Activated naive CD4-positive, alpha-beta T cell treated with anti-CD3 and anti-CD28 coated beads, Interleukin-2, amount 50 U/mL, for 72 hours (primary cell): ENCODE data around the gene SLC2A14. TPM values are rescaled to one million over a fixed set of nuclear protein-coding genes. Genes with fewer than 3 reads are reported as not detected.
"Not testable (repeated sequence)": the region's sequence is repeated elsewhere in the genome, so short reads cannot be mapped to it uniquely, and the experiment has no call there.

ENCODE experiments used
- ATAC-seq, 2 donors: fragments of 150-1000 bp; cut with Tn5 transposase; 2 replicates each; pipeline ENCODE4 v1.10.0; 2021; ENCODE audit warnings: mild to moderate bottlenecking in 2 of 2, moderate library complexity in 2 of 2
- DNase-seq, 2 donors: peaks; one replicate each; pipeline ENCODE4 v3.0.0; 2021 to 2022; ENCODE audit warnings: low spot score in 2 of 2
- H3K27ac Mint-ChIP-seq, 2 donors: one replicate each; pipeline ENCODE4 v1.8.0; 2022; ENCODE audit warnings: mild to moderate bottlenecking in 2 of 2, mixed read lengths in 2 of 2
- H3K36me3 Mint-ChIP-seq, 2 donors: one replicate each; pipeline ENCODE4 v1.8.0; 2022; ENCODE audit warnings: mixed read lengths in 2 of 2
- H3K9me3 Mint-ChIP-seq, 2 donors: one replicate each; pipeline ENCODE4 v1.8.0; 2022; ENCODE audit warnings: mixed read lengths in 2 of 2
- total RNA-seq, 2 donors: library from RNA; stranded (reverse); gene quantifications; one replicate each; pipeline ENCODE4 v1.2.3, GENCODE V29; 2022

SLC2A14 gene
- total RNA-seq, 2 donors from 2014 or later: 0.09 to 4.6 TPM

DNA sequence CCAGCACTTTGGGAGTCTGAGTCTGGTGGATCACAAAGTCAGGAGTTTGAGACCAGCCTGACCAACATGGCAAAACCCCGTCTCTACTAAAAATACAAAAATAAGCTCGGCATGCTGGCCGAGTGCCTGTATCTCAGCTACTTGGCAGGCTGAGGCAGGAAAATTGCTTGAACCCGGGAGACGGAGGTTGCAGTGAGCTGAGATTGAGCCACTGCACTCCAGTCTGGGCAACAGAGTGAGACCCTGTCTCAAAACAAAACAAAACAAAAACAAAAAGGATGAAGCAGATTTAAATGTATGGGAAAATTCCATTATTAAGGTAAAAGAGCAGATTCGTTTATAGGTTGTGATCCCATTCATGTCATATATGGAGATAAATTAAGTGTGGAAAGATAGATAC is 66.4 kb downstream of the SLC2A14 start:
- ATAC-seq, H3K9me3 Mint-ChIP-seq, H3K27ac Mint-ChIP-seq, H3K36me3 Mint-ChIP-seq, DNase-seq: not testable (repeated sequence)

DNA sequence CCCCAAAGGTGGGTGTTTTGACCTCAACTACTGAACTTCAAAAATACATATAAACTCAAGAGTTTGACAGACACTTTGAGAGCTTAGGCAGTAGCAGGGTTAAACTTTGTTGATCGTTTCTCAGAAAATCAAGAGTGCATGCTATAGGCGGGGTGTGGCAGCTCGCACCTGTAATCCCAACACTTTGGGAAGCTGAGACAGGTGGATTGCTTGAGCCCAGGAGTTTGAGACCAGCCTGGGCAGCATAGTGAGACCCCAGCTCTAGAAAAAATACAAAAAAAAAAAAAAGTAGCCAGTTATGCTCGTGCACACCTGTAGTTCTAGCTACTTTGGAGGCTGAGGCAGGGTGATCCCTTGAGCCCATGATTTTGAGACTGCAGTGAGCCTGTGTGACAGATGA is 71.3 kb downstream of the SLC2A14 start:
- H3K9me3 Mint-ChIP-seq: no peaks in the 10 kb centered on the region
- H3K36me3 Mint-ChIP-seq: no peaks in the 10 kb centered on the region
- DNase-seq (no peak), ATAC-seq (no peak)
- H3K27ac Mint-ChIP-seq: no peak overlapping the region

DNA sequence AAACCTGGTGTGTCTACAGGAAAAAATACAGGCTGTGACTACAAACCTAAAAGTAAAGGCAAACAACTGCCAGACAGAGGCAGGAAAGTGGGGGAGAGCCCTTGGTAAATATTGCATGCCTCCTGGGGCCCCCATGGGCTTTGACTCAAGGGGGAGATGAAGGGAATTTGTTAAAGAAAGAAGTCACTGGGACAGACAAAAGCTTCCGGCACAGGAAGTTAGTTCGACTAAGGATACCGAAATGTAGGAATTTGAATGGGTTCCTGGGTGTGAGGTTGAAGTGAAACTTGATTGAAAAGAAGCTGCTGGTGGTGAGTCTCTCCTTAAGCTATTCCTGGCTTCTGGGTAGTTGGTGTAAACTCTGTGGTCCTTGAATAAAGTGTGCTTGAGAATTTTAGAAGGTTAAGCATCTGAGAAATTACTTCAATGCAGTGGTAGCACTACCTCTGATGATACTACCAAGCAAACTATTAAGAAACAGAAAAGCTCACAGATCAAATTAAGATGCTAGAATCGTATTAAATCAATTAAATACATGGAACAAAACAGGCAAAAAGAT is 73.9 kb downstream of the SLC2A14 start:
- H3K36me3 Mint-ChIP-seq, H3K27ac Mint-ChIP-seq, DNase-seq, H3K9me3 Mint-ChIP-seq, ATAC-seq: not testable (repeated sequence)

DNA sequence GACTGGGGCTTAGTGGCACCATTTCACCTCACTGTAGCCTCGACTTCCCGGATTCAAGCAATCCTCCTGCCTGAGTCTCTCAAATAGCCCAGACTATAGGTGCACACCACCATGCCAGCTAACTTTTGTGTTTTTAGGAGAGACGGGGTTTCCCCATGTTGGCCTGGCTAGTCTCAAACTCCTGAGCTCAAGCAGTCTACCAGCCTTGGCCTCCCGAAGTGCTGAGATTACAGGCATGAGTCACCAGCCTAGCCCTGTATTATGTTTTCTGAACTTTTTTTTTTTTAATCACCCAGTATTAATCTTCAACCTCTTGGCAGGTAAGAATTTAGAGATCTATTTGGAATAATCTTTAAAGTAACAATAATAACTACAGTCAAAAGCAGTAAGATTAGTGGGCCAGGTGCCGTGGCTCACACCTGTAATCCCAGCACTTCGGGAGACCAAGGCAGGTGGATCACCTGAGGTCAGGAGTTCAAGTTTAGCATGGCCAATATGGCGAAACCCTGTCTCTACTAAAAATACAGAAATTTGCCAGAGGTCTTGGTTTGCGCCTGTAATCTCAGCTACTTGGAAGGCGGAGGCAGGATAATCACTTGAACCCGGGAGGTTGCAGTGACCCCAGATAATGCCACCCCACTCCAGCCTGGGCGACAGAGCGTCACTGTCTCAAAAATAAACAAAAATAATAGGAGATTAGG is 74.9 kb downstream of the SLC2A14 start:
- H3K27ac Mint-ChIP-seq: no peak overlapping the region
- H3K36me3 Mint-ChIP-seq: no peaks in the 10 kb centered on the region
- no peaks in the 10 kb centered on the region for H3K9me3 Mint-ChIP-seq
- no peak for DNase-seq
- ATAC-seq: no peak

DNA sequence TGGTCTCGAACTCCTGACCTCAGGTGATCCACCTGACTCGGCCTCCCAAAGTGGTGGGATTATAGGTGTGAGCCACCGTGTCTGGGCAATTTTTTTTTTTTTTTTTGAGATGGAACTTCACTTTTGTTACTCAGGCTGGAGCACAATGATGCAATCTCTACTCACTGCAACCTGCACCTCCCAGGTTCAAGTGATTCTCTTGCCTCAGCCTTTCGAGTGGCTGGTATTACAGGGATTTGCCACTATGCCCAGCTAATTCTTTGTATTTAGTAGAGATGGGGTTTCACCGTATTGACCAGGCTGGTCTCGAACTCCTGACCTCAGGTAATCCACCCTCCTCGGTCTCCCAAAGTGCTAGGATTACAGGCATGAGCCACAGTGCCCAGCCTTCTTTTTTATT is 75.4 kb downstream of the SLC2A14 start:
- H3K9me3 Mint-ChIP-seq, H3K27ac Mint-ChIP-seq, DNase-seq, ATAC-seq, H3K36me3 Mint-ChIP-seq: not testable (repeated sequence)

DNA sequence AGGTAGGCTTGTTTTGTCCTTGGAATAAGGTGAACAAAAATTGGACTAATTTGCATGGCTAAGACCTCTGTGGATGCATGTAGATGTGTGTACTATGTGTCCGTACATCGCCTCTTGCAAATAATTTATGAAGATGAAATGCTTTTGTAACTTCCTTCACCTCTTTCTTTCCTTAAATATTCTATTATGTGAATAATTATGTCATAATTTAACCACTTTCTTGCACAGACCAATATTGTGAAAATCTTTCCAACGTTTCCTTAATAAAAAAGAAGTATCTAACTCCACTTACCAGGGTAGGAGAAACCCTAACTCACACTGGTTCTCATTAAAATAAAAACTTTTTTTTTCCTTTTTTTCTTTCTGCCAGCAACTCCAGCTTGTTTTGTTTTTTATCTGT is 79.5 kb downstream of the SLC2A14 start:
- DNase-seq (no peak), ATAC-seq (no peak)
- H3K27ac Mint-ChIP-seq: no peak overlapping the region
- no peaks in the 10 kb centered on the region for H3K9me3 Mint-ChIP-seq
- no peaks in the 10 kb centered on the region for H3K36me3 Mint-ChIP-seq

DNA sequence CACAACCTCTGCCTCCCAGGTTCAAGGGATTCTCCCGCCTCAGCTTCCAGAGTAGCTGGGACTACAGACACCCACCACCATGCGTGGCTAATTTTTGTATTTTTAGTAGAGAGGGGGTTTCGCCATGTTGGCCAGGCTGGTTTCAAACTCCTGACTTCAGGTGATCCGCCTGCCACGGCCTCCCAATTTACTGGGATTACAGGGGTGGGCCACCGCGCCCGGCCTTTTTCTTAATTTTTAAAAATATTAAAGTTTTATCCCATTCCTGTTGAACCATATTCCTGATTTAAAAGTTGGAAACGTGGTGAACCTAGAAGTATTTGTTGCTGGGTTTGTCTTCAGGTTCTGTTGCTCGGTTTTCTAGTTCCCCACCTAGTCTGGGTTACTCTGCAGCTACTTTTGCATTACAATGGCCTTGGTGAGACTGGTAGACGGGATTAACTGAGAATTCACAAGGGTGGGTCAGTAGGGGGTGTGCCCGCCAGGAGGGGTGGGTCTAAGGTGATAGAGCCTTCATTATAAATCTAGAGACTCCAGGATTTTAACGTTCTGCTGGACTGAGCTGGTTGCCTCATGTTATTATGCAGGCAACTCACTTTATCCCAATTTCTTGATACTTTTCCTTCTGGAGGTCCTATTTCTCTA is 83.7 kb downstream of the SLC2A14 start, which contains the start of gene NANOG:
Gene NANOG, plus strand, starts transcription at position 519 of the 645 bp plus-strand sequence. CDS start 213 bp downstream, outside the sequence.
- not testable (repeated sequence) for DNase-seq, H3K27ac Mint-ChIP-seq, ATAC-seq, H3K9me3 Mint-ChIP-seq, H3K36me3 Mint-ChIP-seq

DNA sequence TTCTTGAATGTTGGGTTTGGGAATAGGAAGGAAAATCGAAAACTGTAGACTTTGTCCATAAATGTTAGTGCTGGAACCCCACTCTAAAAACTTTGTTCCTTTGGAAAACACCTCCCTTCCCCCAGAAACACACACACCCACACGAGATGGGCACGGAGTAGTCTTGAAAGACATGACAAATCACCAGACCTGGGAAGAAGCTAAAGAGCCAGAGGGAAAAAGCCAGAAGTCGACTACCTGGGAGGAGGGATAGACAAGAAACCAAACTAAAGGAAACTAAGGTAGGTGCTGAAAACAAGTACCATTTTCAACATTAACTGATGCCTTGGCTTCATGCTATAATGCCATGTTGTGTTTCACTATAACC is 84.4 kb downstream of the SLC2A14 start:
- no peak for DNase-seq
- Mint-ChIP-seq H3K9me3 (no peaks in the 10 kb centered on the region), H3K36me3 (no peaks in the 10 kb centered on the region), H3K27ac (no peak overlapping the region)
- ATAC-seq: no peak

DNA sequence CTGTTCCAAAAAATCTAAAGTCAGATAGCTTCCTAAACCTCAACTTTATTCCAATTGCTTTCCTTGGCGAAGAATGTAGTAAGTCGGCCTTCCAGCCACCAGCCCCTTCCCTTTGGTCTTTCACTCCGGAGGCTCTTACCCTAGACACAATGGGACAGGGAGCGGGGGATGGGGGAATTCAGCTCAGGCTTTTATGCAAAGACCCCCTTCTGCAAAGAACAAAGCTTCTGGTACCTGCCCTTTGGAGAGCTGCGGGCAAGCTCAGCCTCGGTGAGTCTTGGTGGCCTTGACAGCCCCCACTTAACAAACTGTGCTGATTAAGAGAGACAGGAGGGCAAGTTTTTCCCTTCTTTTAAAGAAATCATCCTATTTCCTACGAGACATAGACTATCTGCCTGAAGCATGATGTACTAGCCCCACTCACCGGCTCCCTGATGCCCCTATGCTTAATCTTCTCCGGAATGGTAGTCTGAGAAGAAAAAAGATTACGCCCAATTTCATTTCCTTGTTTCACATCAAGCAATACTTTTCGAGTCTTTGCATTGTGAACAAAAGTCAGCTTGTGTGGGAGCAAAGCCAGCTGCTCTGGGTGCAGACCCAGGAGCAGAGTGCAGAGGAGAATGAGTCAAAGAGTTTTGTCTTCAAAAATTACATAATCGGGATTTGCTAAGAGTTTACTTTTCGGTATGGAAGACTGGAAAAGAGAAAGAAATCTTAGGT is 85.0 kb downstream of the SLC2A14 start:
- DNase-seq: no peak
- H3K27ac Mint-ChIP-seq: no peak overlapping the region
- H3K9me3 Mint-ChIP-seq: no peaks in the 10 kb centered on the region
- H3K36me3 Mint-ChIP-seq: no peaks in the 10 kb centered on the region
- no peak for ATAC-seq

DNA sequence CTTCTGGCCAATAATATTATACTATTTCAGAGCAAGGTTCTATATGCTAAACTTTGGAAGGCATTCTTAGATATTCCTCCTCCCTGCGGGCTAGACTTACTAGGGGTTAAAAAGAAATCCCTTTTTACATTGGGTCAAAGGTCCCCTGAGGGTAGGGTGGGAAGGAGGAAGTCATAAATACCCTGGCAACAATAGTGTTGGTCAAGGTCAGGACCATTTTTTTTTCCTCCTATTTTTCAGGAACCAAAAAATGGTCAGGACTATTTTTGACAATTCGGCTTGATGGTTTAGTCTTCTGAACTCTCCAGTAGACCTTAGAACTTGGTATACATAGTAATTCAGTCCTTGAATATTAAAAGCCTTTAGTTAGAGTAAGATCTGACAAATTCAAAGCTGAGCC is 88.0 kb downstream of the SLC2A14 start:
- no peaks in the 10 kb centered on the region for H3K36me3 Mint-ChIP-seq

DNA sequence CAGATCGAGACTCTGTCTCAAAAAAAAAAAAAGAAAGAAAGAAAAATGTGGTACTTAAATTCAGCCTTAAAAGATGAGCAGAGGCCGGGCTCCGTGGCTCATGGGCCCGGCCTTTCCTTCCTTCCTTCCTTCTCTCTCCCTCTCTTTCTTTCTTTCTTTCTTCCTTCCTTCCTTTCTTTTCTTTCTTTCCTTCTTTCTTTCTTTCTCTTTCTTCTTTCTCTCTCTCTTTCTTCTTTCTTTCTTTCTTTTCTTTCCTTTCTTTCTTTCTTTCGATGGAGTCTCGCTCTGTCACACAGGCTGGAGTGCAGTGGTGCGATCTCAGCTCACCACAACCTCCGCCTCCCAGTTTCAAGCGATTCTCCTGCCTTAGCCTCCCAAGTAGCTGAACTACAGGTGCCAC is 89.3 kb downstream of the SLC2A14 start:
- not testable (repeated sequence) for H3K36me3 Mint-ChIP-seq, ATAC-seq, H3K9me3 Mint-ChIP-seq, DNase-seq
- peak overlapping the region in 1 of 2 donors; percentile 87 for H3K27ac Mint-ChIP-seq

More for the DNA sequence above, 88.0 kb downstream of the SLC2A14 start:
- DNase-seq (no peak), ATAC-seq (no peak)
- Mint-ChIP-seq H3K9me3 (no peaks in the 10 kb centered on the region), H3K27ac (no peak overlapping the region)

DNA sequence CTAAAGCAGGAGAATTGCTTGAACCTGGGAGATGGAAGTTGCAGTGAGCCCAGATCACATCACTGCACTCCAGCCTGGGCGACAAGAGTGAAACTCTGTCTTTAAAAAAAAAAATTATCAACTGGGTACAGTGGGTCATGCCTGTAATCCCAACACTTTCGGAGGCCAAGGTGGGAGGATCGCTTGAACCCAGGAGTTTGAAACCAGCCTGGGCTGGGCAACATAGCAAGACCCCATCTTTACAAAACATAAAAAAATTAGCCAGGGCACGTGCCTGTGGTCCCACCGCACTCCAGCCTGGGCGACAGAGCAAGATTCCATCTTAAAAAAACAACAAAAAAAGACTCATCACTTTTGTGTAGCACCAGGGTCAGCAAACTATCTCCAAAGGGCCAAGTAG is 90.7 kb downstream of the SLC2A14 start:
- ATAC-seq (no peak), DNase-seq (no peak)
- Mint-ChIP-seq H3K27ac (no peak overlapping the region), H3K9me3 (no peaks in the 10 kb centered on the region), H3K36me3 (no peaks in the 10 kb centered on the region)

DNA sequence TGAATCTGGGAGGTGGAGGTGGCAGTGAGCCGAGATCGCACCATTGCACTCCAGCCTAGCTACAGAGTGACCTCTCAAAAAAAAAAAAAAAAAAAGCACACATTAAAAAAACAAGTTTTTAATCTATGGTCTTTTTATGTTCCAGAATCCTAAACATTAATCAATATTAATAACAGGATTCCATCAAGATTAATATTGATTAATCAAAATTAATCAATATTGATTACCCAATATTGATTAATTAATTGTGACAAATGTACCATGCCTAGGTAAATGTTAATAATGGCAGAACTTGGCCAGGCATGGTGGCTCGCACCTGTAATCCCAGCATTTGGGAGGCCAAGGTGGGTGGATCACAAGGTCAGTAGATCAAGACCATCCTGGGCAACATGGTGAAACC is 91.4 kb downstream of the SLC2A14 start:
- Mint-ChIP-seq H3K9me3 (no peaks in the 10 kb centered on the region), H3K27ac (no peak overlapping the region), H3K36me3 (no peaks in the 10 kb centered on the region)
- ATAC-seq: no peak
- no peak for DNase-seq

DNA sequence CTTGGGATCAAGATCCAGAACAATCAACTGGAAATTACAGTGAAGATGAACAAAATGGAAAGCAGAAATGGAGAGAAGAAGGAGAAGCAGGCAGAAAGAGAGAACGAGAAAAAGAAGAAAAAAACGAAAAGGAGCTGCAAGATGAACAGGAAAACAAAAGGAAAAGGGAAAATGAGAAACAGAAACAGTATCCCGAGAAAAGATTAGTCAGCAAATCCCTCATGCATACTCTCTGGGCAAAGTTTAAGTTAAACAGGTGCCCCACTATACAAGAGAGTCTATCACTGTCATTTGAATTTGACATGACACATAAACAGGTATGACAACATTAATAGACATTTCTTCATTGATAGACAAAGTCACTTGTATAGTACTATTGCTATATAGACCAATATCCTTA is 102.7 kb downstream of the SLC2A14 start:
- DNase-seq (no peak), ATAC-seq (no peak)
- Mint-ChIP-seq H3K27ac (no peak overlapping the region), H3K36me3 (no peaks in the 10 kb centered on the region), H3K9me3 (no peaks in the 10 kb centered on the region)
